Nucleus accumbens (tissue), 56 donors: ENCODE data around the gene GPR132.

ENCODE experiments used
- DNase-seq, 56 donors: peaks; one replicate each; lab custom pipeline; 2025; lab: John Stamatoyannopoulos, UW

GPR132 gene

GRCh38 chr14:105077649-105077995, 12.4 kb upstream of the GPR132 start:
- DNase-seq: no peak

DNA sequence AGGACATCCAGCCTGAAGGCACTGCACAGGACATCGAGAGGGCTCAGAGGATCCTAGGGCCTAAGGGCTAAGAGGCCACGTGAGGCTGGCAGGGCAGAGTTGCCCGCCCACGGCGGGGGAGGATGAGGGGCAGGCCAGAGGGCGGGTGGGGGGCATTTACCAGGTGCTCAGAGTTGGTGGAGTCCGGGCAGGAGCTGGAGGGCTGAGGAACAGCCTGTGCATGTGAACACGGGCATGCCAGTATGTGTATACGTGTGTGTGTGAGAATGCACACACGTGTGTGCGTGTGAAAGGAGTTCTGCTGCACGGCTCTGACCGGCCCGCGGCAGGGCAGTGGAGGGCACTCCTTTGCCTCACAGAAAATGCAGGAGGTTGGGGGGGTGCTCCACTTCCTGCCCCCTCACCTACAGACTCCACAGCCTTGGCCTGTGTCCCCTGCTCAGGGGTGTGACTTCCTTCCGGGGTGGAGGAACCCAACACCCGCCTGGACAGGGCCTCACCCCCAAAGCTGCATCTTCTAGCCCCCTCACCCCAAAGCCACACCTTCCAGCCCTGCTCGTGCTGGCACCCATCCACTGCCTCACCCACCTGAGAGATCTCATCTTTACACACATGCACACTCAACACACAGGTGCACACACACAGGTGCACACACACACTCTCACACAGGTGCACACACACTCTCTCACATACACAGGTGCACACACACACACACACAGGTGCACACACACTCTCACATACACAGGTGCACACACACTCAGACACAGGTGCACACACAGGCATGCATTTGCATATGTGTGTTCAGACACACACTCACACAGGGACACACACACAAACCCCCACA, 11.8 kb upstream of the GPR132 start:
- no peak for DNase-seq

DNA sequence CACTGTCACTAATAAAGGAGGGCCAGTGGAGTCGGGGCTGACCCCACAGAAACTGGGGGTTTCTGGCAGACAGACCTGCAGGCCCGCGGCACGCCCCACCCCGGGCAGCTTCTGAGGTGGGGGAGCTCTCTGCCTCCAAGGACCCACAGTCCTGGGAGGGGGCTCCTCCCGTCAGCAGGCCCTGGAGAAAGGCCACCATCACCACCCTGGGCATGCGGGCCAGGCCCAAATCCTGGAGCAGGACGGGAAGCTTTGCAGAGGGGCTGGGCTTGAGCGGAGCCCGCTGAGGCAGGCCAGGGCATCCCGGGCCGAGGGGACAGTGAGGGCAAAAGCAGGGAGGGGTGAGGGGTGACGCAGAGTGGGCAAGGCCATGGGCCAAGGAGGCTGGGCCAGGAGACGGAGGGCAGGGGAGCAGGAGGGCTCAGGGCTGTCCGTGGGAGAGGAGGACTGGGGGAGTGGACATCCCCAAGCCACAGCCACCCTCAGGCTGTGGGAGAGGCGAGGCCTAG, 11.1 kb upstream of the GPR132 start:
- DNase-seq: no peak

- DNase-seq: peak in 6 of 56 donors; percentile 8 to 46 (median 36)
These were observed 10.4 kb upstream of the GPR132 start for GRCh38 chr14:105075379-105076295.

GRCh38 chr14:105074601-105075053, 9.4 kb upstream of the GPR132 start:
- DNase-seq: no peak

- no peak for DNase-seq
These were observed 8.7 kb upstream of the GPR132 start for GRCh38 chr14:105073720-105074600.

DNA sequence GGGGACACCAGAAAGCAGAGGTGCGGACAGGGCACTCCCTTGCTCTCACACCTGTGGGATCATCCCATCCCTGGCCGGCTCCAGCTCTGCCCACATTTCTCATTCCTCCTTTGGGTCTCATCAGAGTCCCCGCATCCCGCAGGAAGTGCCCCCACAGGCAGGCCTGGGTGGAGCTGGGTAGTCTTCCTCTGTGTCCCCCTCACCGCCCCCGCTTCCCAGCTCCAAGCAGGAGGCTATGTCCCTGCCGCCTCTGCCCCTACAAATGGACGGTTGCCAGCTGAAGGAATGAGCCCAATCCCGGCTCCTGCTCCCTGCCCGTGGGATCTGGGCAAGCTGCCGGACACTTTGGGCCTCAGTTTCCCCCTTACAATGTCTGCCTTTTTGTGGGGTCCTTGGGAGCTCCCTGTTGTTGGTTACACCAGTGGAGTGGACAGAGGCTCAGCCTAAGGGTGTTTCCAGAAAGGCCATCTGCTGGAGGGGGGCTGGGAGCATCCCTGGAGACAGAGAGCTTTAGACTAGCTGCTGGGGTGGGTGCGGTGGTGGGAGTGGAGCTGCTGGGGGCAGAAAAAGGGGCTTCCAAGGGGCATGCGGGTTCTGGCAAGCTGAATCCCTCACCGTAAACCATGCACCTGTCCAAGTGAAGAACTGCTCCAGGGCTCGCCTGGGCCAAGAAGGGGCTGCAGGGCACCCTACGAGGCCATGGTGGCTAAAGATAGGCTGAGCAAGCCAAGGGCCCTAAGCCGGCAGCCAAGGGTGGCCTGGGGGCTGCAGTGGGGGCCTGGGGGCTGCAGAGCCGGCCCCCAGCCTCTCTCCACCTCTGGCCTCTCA, 7.9 kb upstream of the GPR132 start:
- DNase-seq: no peak

DNA sequence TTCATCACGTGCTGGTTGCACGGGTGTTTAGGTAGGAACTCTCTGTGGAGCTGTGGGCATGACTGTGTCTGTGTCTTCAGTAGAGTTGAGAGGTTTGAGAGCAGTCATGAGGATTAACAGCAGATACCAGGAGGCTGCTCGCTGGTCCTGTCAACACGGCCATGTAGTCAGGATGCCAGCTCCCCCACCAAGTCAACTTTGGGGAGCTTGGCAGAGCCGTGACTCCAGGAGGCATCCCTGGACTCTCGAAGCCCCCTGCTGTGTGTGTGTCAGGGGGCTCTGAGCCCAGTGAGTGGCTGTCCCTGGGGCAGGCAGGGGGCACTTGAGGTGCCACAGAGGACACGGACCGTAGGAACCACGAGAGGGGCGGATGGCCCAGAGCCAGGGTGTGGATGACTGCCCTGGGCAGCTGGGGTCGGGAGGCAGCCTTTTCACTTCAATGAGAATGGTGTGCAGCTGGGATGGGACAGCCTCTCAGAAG, 7.2 kb upstream of the GPR132 start:
- no peak for DNase-seq

GRCh38 chr14:105071942-105072341, 6.7 kb upstream of the GPR132 start:
- no peak for DNase-seq

DNA sequence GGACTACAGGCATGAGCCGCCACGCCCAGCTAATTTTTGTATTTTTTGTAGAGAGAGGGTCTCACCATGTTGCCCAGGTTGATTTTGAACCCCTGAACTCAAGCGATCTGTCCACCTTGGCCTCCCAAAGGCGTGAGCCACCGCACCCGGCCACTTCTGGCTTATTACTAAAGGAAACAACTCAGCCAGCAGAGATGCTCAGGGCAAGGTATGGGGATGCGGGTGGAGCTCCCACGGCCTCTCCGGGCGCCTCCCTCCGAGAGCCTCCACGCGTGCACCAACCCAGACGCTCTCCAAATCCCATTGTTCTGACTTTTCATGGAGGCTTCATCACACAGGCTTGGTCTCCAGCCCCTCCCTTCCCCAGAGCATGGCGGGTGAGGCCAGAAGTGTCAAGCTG, 6.1 kb upstream of the GPR132 start:
- DNase-seq: no peak

DNA sequence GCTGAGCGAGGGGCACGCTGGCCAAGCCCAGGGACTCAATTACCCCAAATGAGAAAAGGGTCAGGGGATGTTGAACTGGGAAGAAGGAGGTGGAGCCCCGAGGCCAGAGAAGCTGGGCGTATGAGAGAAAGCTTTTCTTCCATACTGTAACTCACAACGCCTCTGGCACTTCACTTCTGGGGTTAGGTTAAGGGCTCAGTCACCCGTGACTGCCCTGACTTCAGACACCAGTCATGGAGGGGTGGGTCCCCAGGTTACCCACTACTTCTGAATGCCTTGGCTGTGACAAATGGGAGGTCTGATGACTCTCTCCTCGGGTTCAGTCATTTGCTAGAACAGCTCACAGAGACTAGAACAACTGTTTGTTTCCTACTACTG, 5.5 kb upstream of the GPR132 start:
- no peak for DNase-seq

- peak in 1 of 56 donors; percentile 31 for DNase-seq
These were observed 4.9 kb upstream of the GPR132 start for GRCh38 chr14:105069871-105070759.

DNA sequence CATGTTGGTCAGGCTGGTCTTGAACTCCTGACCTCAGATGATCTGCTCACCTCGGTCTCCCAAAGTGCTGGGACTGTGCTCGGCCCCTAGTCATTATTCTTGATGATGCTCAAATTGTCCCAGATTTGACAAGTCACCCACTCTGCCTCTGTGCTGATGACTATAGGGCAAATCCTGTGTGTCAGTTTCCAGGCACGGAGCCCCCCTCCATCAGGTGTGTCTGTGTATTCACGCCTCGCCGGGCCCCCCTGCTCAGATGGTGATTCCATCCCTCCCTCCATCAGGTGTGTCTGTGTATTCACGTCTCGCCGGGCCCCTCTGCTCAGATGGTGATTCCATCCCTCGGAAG, 4.3 kb upstream of the GPR132 start:
- no peak for DNase-seq

DNA sequence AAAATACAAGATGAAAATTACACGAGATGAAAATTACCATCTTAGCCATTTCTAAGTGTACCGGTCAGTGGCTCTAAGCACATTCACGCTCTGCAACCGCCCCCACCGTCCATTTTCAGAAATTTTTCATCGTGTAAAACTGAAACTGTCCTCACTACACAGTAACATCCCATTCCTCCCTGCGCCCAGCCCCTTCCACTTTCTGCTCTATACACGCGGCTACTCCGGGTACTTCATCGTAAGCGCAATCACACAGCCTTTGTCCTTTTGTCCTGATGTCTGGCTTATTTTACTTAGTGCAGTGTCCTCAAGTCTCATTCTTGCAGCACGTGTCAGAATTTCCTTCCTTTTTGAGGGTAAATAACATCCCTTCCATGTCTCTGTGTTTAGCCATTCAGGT, 3.6 kb upstream of the GPR132 start:
- no peak for DNase-seq

DNA sequence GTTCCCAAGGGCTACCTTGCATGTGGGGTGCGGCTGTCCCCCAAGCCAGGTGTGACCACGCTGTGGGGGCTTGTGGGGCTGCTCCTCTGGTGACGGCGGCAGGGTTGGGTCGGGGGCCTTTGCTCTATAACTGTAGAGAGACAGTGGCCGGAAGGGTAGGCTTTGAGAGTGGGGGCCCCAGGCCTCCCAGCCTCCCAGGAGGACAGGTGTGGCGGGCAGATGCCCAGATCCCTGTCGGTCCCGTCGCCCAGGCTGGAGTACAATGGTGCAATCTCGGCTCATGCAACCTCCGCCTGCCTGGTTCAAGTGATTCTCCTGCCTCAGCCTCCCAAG, 2.7 kb upstream of the GPR132 start:
- DNase-seq: no peak

GRCh38 chr14:105067140-105067968, 2.1 kb upstream of the GPR132 start:
- no peak for DNase-seq

GRCh38 chr14:105066240-105067071, 1.2 kb upstream of the GPR132 start:
- DNase-seq: no peak
